GM12878 (cell line): ENCODE measurements around the gene CD300E. TPM values are rescaled to one million over a fixed set of nuclear protein-coding genes. Genes with fewer than 3 reads are reported as not detected.

Experiments
- ATAC-seq: fragments of 200-7000 bp; cut with Tn5 transposase; 3 replicates; pipeline ENCODE4 v1.9.1; 2020; ENCODE audit warnings: mild to moderate bottlenecking, moderate library complexity
- BruUV-seq: library from RNA; stranded (reverse); fragments of 400-500 nt; replicated peaks from 2 replicates; lab custom pipeline; 2021; lab: Mats Ljungman, UMichigan
- CTCF ChIA-PET: fragments of 300-600 bp; sonication (Branson Sonifier 250); formaldehyde crosslinking; extraction: SDS; loops from one replicate; lab custom pipeline; 2021; ENCODE audit warnings: inconsistent platforms; lab: Yijun Ruan, JAX
- POLR2A ChIA-PET: fragments of 350-600 bp; formaldehyde crosslinking; extraction: SDS; loops from one replicate; lab custom pipeline; 2021; ENCODE audit warnings: inconsistent platforms; lab: Charles Lee
- RAD21 ChIA-PET: fragments of 300-600 bp; sonication (Branson Sonifier 250); formaldehyde crosslinking; loops from one replicate; lab custom pipeline; 2023; ENCODE audit warnings: antibody characterized with exemption; ENCODE audit not compliant: unreplicated experiment; lab: Charles Lee
- SMC1A ChIA-PET: fragments of 300-600 bp; sonication (Branson Sonifier 250); formaldehyde crosslinking; loops from one replicate; lab custom pipeline; 2023; ENCODE audit not compliant: unreplicated experiment, uncharacterized antibody; lab: Charles Lee
- DNase-seq: peaks from one replicate; pipeline ENCODE4 v3.0.0-alpha.2; 2011; ENCODE audit warnings: low read depth, low spot score
- FAIRE-seq: peaks from 3 replicates; lab custom pipeline; 2011; peaks lifted over from hg19 to GRCh38; lab: Jason Lieb, UNC
- H2AFZ ChIP-seq: 2 replicates; pipeline ENCODE4 v1.6.0; 2011; ENCODE audit warnings: low read depth, low read length, control low read depth; ENCODE audit not compliant: control insufficient read depth
- H3K27ac ChIP-seq: 2 replicates; pipeline ENCODE4 v1.5.1; 2011; ENCODE audit warnings: control low read depth; ENCODE audit not compliant: control insufficient read depth, insufficient read depth
- H3K27me3 ChIP-seq, 2 experiments: replicated peaks in 1 of 2; 2 replicates each; pipeline versions ENCODE4 v1.6.0 to v1.6.1; 2011; ENCODE audit warnings: low read length in 1 of 2; ENCODE audit not compliant: control insufficient read depth in 2 of 2, insufficient read depth in 2 of 2
- H3K36me3 ChIP-seq, 2 experiments: 2 replicates each; pipeline ENCODE4 v1.5.1; 2011; ENCODE audit warnings: low read length in 1 of 2; ENCODE audit not compliant: control insufficient read depth in 2 of 2, insufficient read depth in 2 of 2
- H3K4me1 ChIP-seq: 2 replicates; pipeline ENCODE4 v1.6.1; 2011; ENCODE audit warnings: mild to moderate bottlenecking, low read length, moderate library complexity, mixed read lengths; ENCODE audit not compliant: control insufficient read depth, insufficient read depth
- H3K4me2 ChIP-seq: 2 replicates; pipeline ENCODE4 v1.6.0; 2011; ENCODE audit warnings: control low read depth; ENCODE audit not compliant: control insufficient read depth, insufficient read depth
- H3K4me3 ChIP-seq: fragments of 200-600 bp; sonication (generic); 2 replicates; pipeline ENCODE4 v1.5.1; 2016
- H3K79me2 ChIP-seq: 2 replicates; pipeline ENCODE4 v1.6.0; 2011; ENCODE audit warnings: low read length; ENCODE audit not compliant: control insufficient read depth, insufficient read depth
- H3K9ac ChIP-seq: 2 replicates; pipeline ENCODE4 v1.8.0; 2011; ENCODE audit warnings: low read length, control low read depth, mixed read lengths; ENCODE audit not compliant: control insufficient read depth, insufficient read depth
- H3K9me3 ChIP-seq: replicated peaks from 3 replicates; pipeline ENCODE4 v1.5.1; 2011; ENCODE audit warnings: mild to moderate bottlenecking, low read length; ENCODE audit not compliant: control insufficient read depth, insufficient read depth
- H4K20me1 ChIP-seq: 2 replicates; pipeline ENCODE4 v1.6.0; 2011; ENCODE audit not compliant: control insufficient read depth, insufficient read depth
- ATF7 ChIP-seq: fragments of 450-650 bp; IDR thresholded peaks from 2 replicates; pipeline ENCODE4 v1.6.1; 2016; ENCODE audit warnings: low read depth, mild to moderate bottlenecking
- CHD1 ChIP-seq: IDR thresholded peaks from 2 replicates; pipeline ENCODE4 v1.6.1; 2012; ENCODE audit warnings: low read depth, low read length, improper control_type of control experiment
- EED ChIP-seq: sonication (generic); IDR thresholded peaks from 2 replicates; pipeline ENCODE4 v1.6.1; 2016; ENCODE audit warnings: antibody characterized with exemption, low read depth
- IKZF2 ChIP-seq, 2 experiments: fragments of 450-650 bp; IDR thresholded peaks; 2 replicates each; pipeline ENCODE4 v1.6.1; 2017; ENCODE audit warnings: mild to moderate bottlenecking in 2 of 2, moderate library complexity in 2 of 2
- MEF2B ChIP-seq: fragments of 450-650 bp; IDR thresholded peaks from 2 replicates; pipeline ENCODE4 v1.6.1; 2018; ENCODE audit warnings: mild to moderate bottlenecking, moderate library complexity; ENCODE audit not compliant: partially characterized antibody, poor library complexity, severe bottlenecking
- MTA2 ChIP-seq: fragments of 450-650 bp; IDR thresholded peaks from 2 replicates; pipeline ENCODE4 v1.6.1; 2016; ENCODE audit warnings: low read depth, mild to moderate bottlenecking, moderate library complexity
- SIN3A ChIP-seq: IDR thresholded peaks from 2 replicates; pipeline ENCODE4 v1.6.1; 2012; ENCODE audit warnings: low read depth, low read length, improper control_type of control experiment
- SMAD1 ChIP-seq: fragments of 450-650 bp; IDR thresholded peaks from 2 replicates; pipeline ENCODE4 v1.6.1; 2018; ENCODE audit warnings: mild to moderate bottlenecking, low read depth; ENCODE audit not compliant: partially characterized antibody
- SPI1 ChIP-seq: IDR thresholded peaks from 2 replicates; pipeline ENCODE4 v1.6.1; 2011; ENCODE audit warnings: low read depth, mild to moderate bottlenecking, low read length, moderate library complexity, borderline replicate concordance; ENCODE audit not compliant: insufficient read depth
- YBX1 ChIP-seq: fragments of 450-650 bp; IDR thresholded peaks from 2 replicates; pipeline ENCODE4 v1.6.1; 2016; ENCODE audit warnings: antibody characterized with exemption
- WGBS: methylation state at CpG from one replicate; pipeline ENCODE4 v1.1.6; 2016; ENCODE audit warnings: low lambda C conversion rate; ENCODE audit not compliant: insufficient replicate concordance, insufficient coverage; ENCODE audit errors: missing lambda C conversion rate; 5-methylcytosine and 5-hydroxymethylcytosine counted together
- in situ Hi-C: fragments of 300-500 bp; cut with MboI; formaldehyde crosslinking; loops from 9 replicates; pipeline ENCODE4 v1.14.3; 2018; ENCODE audit warnings: mixed read lengths
- intact Hi-C: fragments of 100-400 bp; cut with micrococcal nuclease; formaldehyde crosslinking; loops from one replicate; pipeline ENCODE4 v1.14.2; 2022; ENCODE audit not compliant: unreplicated experiment
- polyA plus RNA-seq, 11 experiments: library from polyadenylated mRNA; depleted of rRNA in 4 of 11; unstranded in 6 of 11; stranded (reverse) in 5 of 11; fragments of >200 nt; fragmentation: Nextera tagmentation in 4 of 11; fragmentation: Illumina TruSeq in 1 of 11; extraction: Ambion mirVana in 4 of 11; extraction: Trizol in 1 of 11; gene quantifications; 1 replicate in 1 of 11; 2 replicates in 10 of 11; pipeline versions ENCODE4 v1.2.1 to v1.2.3, GENCODE V29; 2011 to 2016; ENCODE audit warnings: inconsistent platforms in 2 of 11, missing spikeins in 2 of 11, low read depth in 1 of 11
- total RNA-seq, 4 experiments: library from RNA; depleted of rRNA in 3 of 4; stranded (reverse); fragments of >200 nt in 3 of 4; fragmentation: Illumina TruSeq in 1 of 4; extraction: Trizol in 1 of 4; gene quantifications; 2 replicates each; pipeline versions ENCODE4 v1.2.1 to v1.2.3, GENCODE V29; 2013 to 2021
- TF ChIP-seq, protein P1 (sequence below): fragments of 450-650 bp; IDR thresholded peaks from 2 replicates; pipeline ENCODE4 v1.6.1; 2017; ENCODE audit warnings: borderline replicate concordance

Gene CD300E
- total and polyA plus RNA-seq, 10 of the 15 experiments (the other 5 are each of a cell fraction or from before 2014, with no cell fraction given) = not detected

DNA sequence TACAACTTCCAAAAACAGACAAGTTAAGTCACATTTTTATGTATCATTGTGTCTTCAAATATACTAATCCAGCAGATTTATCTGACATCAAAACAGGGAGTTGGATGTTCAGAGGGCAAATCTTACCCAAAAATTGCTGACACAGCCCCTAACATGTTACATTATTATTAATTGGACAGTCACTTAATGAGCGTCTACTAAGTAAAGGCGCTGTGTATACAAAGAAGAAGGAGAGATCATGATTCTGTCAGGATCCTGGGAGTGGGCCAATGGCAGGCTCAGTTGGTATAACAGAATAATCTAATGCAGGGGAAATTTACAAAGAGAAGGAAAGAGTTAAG, 18.4 kb upstream of the CD300E start:
- CTCF ChIA-PET = interaction anchor here (1.0 to 1.5 kb wide), 2 partner anchors 94 to 222 kb away, joined by 4 read pairs; no protein-coding TSS in a partner anchor
- no TSS peak for BruUV-seq
- intact Hi-C loops = no loop called here
- no peak for ATAC-seq
- POLR2A ChIA-PET = no interaction called here
- Histone ChIP-seq H4K20me1 (no peaks in the 10 kb centered on the region), H3K79me2 (no peaks in the 10 kb centered on the region), H3K36me3 (no peaks in the 10 kb centered on the region)
- SMC1A ChIA-PET = interaction anchor here (0.6 kb wide), 1 partner anchor 178 kb away, joined by 3 read pairs; no protein-coding TSS in a partner anchor
- 97% methylated on average over 2 of the region's 2 CpGs for WGBS
- in situ Hi-C loops = no loop called here
- no peak for FAIRE-seq
- RAD21 ChIA-PET = interaction anchor here (0.6 to 0.9 kb wide), 4 partner anchors 10 to 188 kb away, joined by 3 to 5 read pairs (median 4); no protein-coding TSS in a partner anchor
- TF ChIP-seq, protein P1, sequence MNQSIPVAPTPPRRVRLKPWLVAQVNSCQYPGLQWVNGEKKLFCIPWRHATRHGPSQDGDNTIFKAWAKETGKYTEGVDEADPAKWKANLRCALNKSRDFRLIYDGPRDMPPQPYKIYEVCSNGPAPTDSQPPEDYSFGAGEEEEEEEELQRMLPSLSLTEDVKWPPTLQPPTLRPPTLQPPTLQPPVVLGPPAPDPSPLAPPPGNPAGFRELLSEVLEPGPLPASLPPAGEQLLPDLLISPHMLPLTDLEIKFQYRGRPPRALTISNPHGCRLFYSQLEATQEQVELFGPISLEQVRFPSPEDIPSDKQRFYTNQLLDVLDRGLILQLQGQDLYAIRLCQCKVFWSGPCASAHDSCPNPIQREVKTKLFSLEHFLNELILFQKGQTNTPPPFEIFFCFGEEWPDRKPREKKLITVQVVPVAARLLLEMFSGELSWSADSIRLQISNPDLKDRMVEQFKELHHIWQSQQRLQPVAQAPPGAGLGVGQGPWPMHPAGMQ = no peak
- TF ChIP-seq EED = no peak
- TF ChIP-seq, all 136 proteins: peak for 0
- no peak overlapping the region for H3K4me3 ChIP-seq
- peaks cover 25% of the 10 kb centered on the region for H3K4me1 ChIP-seq
- no peak overlapping the region for H2AFZ ChIP-seq
- no peak overlapping the region for H3K27ac ChIP-seq
- H3K4me2 ChIP-seq = no peak overlapping the region
- no peak for DNase-seq
- peaks cover 0 to 2% of the 10 kb centered on the region in 2 experiments; a peak in 2 of 4 replicates for H3K27me3 ChIP-seq
- no peaks in the 10 kb centered on the region for H3K9me3 ChIP-seq
- no peak overlapping the region for H3K9ac ChIP-seq

DNA sequence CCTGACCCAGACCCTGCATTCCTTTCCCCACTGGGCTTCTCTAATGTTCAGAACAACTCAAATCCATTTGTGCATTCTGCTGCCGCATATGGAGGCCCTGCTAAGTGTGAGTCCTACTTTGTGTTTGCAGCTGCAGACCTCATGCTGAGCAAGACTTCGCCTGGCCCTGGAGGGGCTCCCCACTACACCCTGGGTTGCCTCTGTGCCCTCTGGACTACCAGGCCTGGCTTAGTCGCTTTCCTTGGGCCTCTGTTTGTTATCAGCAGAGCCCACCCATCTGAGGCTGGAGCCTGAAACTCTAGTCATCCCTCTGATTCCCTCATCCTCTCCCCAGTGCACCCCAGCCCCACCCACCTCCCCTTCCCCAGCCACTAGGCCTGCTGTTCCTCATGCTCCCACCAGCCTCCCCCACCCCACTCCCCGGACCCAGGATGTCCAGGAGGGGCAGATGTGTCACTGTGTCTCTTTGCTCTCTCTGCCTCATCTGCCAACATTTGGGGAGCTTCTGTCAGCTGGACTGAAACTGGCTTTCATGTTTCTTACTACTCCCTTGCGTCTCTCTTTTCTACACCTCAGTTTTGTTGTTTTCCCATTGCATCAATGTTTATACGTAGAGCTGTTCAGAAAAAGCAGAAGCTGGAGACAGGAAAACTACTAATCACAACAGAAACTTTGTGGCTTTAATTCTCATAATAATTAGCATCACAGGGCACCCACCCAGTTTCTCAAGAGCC, 17.9 kb upstream of the CD300E start:
- ChIA-PET SMC1A (interaction anchor here (0.6 kb wide), 1 partner anchor 178 kb away, joined by 3 read pairs; no protein-coding TSS in a partner anchor), RAD21 (interaction anchor here (0.6 to 0.9 kb wide), 4 partner anchors 9 to 187 kb away, joined by 3 to 5 read pairs (median 4); no protein-coding TSS in a partner anchor), POLR2A (no interaction called here)
- in situ Hi-C loops = no loop called here
- no peaks in the 10 kb centered on the region for H4K20me1 ChIP-seq
- BruUV-seq = no TSS peak
- no peak for FAIRE-seq
- no peak overlapping the region for H3K4me2 ChIP-seq
- peaks cover 25% of the 10 kb centered on the region for H3K4me1 ChIP-seq
- no peak overlapping the region for H2AFZ ChIP-seq
- no peak overlapping the region for H3K4me3 ChIP-seq
- no peak overlapping the region for H3K27ac ChIP-seq
- no peaks in the 10 kb centered on the region for H3K9me3 ChIP-seq
- no peak overlapping the region for H3K9ac ChIP-seq
- H3K79me2 ChIP-seq = no peaks in the 10 kb centered on the region
- peak; percentile 38 for ATAC-seq
- intact Hi-C loops = no loop called here
- DNase-seq = peak; percentile 44
- TF ChIP-seq IKZF2 (IDR thresholded peaks at IDR 0.05) (peak; percentile 67 to 72; a peak in 3 of 4 replicates), ATF7 (peak; percentile 58), MEF2B (peak; percentile 25), SMAD1 (peak; percentile 41), SIN3A (no peak), CHD1 (no peak), SPI1 (peak; percentile 38; the same call in 1 of the 2 replicates), YBX1 (no peak), MTA2 (peak; percentile 71; the same call in 1 of the 2 replicates)
- TF ChIP-seq, all 136 proteins: peak for 6
- CTCF ChIA-PET = interaction anchor here (1.0 to 1.7 kb wide), 3 partner anchors 75 to 222 kb away, joined by 4 to 7 read pairs (median 4); no protein-coding TSS in a partner anchor
- H3K36me3 ChIP-seq = no peaks in the 10 kb centered on the region
- WGBS = 27% methylated on average over 6 of the region's 6 CpGs
- H3K27me3 ChIP-seq = peaks cover 0 to 2% of the 10 kb centered on the region in 2 experiments; a peak in 2 of 4 replicates
